CD4-positive, alpha-beta memory T cell (primary cell): ENCODE measurements around the gene KCNMB3. TPM values are rescaled to one million over a fixed set of nuclear protein-coding genes. Genes with fewer than 3 reads are reported as not detected.
"Not testable (repeated sequence)": the region's sequence is repeated elsewhere in the genome, so short reads cannot be mapped to it uniquely, and the experiment has no call there.

ENCODE experiments used
- CTCF ChIA-PET: fragments of 350-600 bp; sonication (Branson Sonifier 250); formaldehyde crosslinking; loops from one replicate; lab custom pipeline; 2021; ENCODE audit warnings: inconsistent platforms; ENCODE audit not compliant: partially characterized antibody; lab: Charles Lee
- POLR2A ChIA-PET: fragments of 350-600 bp; sonication (Branson Sonifier 250); formaldehyde crosslinking; loops from one replicate; lab custom pipeline; 2021; ENCODE audit not compliant: partially characterized antibody; lab: Charles Lee
- DNase-seq, 5 donors: peaks; one replicate each; pipeline versions ENCODE4 v3.0.0 to v3.0.0-alpha.2; 2020 to 2022; ENCODE audit warnings: mixed read lengths in 1 of 5
- H3K27ac ChIP-seq: one replicate; pipeline ENCODE4 v1.7.0; 2013; ENCODE audit warnings: low read depth, low read length
- H3K27me3 ChIP-seq: 2 replicates; pipeline ENCODE4 v1.7.0; 2013; ENCODE audit warnings: mild to moderate bottlenecking, low read length, moderate library complexity; ENCODE audit not compliant: insufficient read depth
- H3K36me3 ChIP-seq: 2 replicates; pipeline ENCODE4 v1.7.0; 2013; ENCODE audit warnings: mild to moderate bottlenecking, low read length, moderate library complexity; ENCODE audit not compliant: insufficient read depth
- H3K4me1 ChIP-seq: 2 replicates; pipeline ENCODE4 v1.7.0; 2013; ENCODE audit warnings: mild to moderate bottlenecking, low read length, moderate library complexity; ENCODE audit not compliant: insufficient read depth
- H3K4me3 ChIP-seq, 2 donors: one replicate each; pipeline ENCODE4 v1.7.0; 2013; ENCODE audit warnings: low read length in 2 of 2, mild to moderate bottlenecking in 1 of 2
- H3K9me3 ChIP-seq, 2 donors: one replicate each; pipeline ENCODE4 v1.7.0; 2013; ENCODE audit warnings: low read length in 2 of 2, control low read depth in 1 of 2; ENCODE audit not compliant: control insufficient read depth in 1 of 2
- H3K27ac Mint-ChIP-seq, 7 donors: one replicate each; pipeline ENCODE4 v1.8.0; 2020 to 2021; ENCODE audit warnings: mixed read lengths in 7 of 7, mild to moderate bottlenecking in 6 of 7, inconsistent platforms in 3 of 7, moderate library complexity in 3 of 7
- H3K27me3 Mint-ChIP-seq, 2 donors: one replicate each; pipeline ENCODE4 v1.8.0; 2020 to 2021; ENCODE audit warnings: mixed read lengths in 2 of 2
- H3K36me3 Mint-ChIP-seq, 2 donors: one replicate each; pipeline ENCODE4 v1.8.0; 2020 to 2021; ENCODE audit warnings: mixed read lengths in 2 of 2, inconsistent platforms in 1 of 2, mild to moderate bottlenecking in 1 of 2
- H3K4me1 Mint-ChIP-seq, 4 donors: one replicate each; pipeline ENCODE4 v1.8.0; 2020 to 2021; ENCODE audit warnings: mixed read lengths in 4 of 4, mild to moderate bottlenecking in 1 of 4
- H3K4me3 Mint-ChIP-seq, 8 donors: one replicate each; pipeline ENCODE4 v1.8.0; 2020 to 2021; ENCODE audit warnings: mixed read lengths in 8 of 8, mild to moderate bottlenecking in 7 of 8, moderate library complexity in 6 of 8, inconsistent platforms in 3 of 8
- H3K9me3 Mint-ChIP-seq, 8 donors: one replicate each; pipeline ENCODE4 v1.8.0; 2020 to 2021; ENCODE audit warnings: mixed read lengths in 8 of 8, mild to moderate bottlenecking in 5 of 8, inconsistent platforms in 3 of 8, moderate library complexity in 1 of 8
- intact Hi-C: fragments of 100-400 bp; cut with micrococcal nuclease; formaldehyde crosslinking; loops from one replicate; pipeline ENCODE4 v1.15.1; 2023
- polyA plus RNA-seq, 2 donors: library from polyadenylated mRNA; unstranded; fragments of 300-500 nt; fragmentation: Illumina TruSeq; gene quantifications; one replicate each; pipeline ENCODE4 v1.2.3, GENCODE V29; 2021
- total RNA-seq, 2 experiments: library from RNA; stranded (reverse); gene quantifications; one replicate each; pipeline ENCODE4 v1.2.3, GENCODE V29; 2021

KCNMB3 gene
- total and polyA plus RNA-seq, 4 experiments from 2014 or later, result 0.13 to 1.7 (median 1.3) TPM

GRCh38 chr3:179274434-179274833 lies 23.5 kb upstream of the KCNMB3 start:
- POLR2A ChIA-PET, H3K4me3 ChIP-seq, H3K4me1 Mint-ChIP-seq, H3K36me3 Mint-ChIP-seq, H3K27ac ChIP-seq, H3K9me3 Mint-ChIP-seq, H3K27me3 ChIP-seq, H3K4me3 Mint-ChIP-seq, H3K9me3 ChIP-seq, H3K27ac Mint-ChIP-seq, CTCF ChIA-PET, DNase-seq, H3K36me3 ChIP-seq, intact Hi-C loops, H3K4me1 ChIP-seq: not testable (repeated sequence)
- peaks cover 12 to 18% of the 10 kb centered on the region in 2 donors for H3K27me3 Mint-ChIP-seq

- no peaks in the 10 kb centered on the region for H3K27me3 ChIP-seq
- no peaks in the 10 kb centered on the region for H3K36me3 ChIP-seq
- H3K4me3 ChIP-seq, result no peak overlapping the region
- peaks cover 7 to 17% of the 10 kb centered on the region in 2 donors for H3K27me3 Mint-ChIP-seq
- no peaks in the 10 kb centered on the region for H3K4me1 Mint-ChIP-seq
- H3K9me3 Mint-ChIP-seq, result peaks cover 0 to 1% (median 0%) of the 10 kb centered on the region in 8 donors
- no peak overlapping the region for H3K4me3 Mint-ChIP-seq
- H3K27ac Mint-ChIP-seq, result peak overlapping the region in 1 of 7 donors; percentile 1
- DNase-seq, result no peak
- intact Hi-C loops, result loop anchor here (1.0 kb wide), 3 partner anchors 125 to 257 kb away; no protein-coding TSS in a partner anchor
- H3K27ac ChIP-seq, result no peak overlapping the region
- CTCF ChIA-PET, result interaction anchor here (1.0 to 2.0 kb wide), 5 partner anchors 17 to 257 kb away, joined by 3 to 7 read pairs (median 3); partner anchors contain the start of gene PIK3CA
- H3K9me3 ChIP-seq, result no peaks in the 10 kb centered on the region
- no peaks in the 10 kb centered on the region for H3K4me1 ChIP-seq
- POLR2A ChIA-PET, result interaction anchor here (1.3 to 1.9 kb wide), 2 partner anchors 12 to 124 kb away, joined by 3 to 10 read pairs; partner anchors contain the start of gene PIK3CA
- H3K36me3 Mint-ChIP-seq, result no peaks in the 10 kb centered on the region
Observed at GRCh38 chr3:179272385-179272784, 21.5 kb upstream of the KCNMB3 start.

GRCh38 chr3:179269152-179269707 lies 18.3 kb upstream of the KCNMB3 start:
- CTCF ChIA-PET, result interaction anchor here (0.6 to 1.0 kb wide), 2 partner anchors 12 to 196 kb away, joined by 3 to 4 read pairs; no protein-coding TSS in a partner anchor
- H3K9me3 Mint-ChIP-seq, result peaks cover 0 to 1% (median 0%) of the 10 kb centered on the region in 8 donors
- H3K36me3 Mint-ChIP-seq, result no peaks in the 10 kb centered on the region
- no peak overlapping the region for H3K4me3 Mint-ChIP-seq
- Histone ChIP-seq H3K27me3 (no peaks in the 10 kb centered on the region), H3K4me3 (no peak overlapping the region), H3K9me3 (no peaks in the 10 kb centered on the region), H3K36me3 (no peaks in the 10 kb centered on the region), H3K27ac (no peak overlapping the region), H3K4me1 (no peaks in the 10 kb centered on the region)
- no peak overlapping the region for H3K27ac Mint-ChIP-seq
- DNase-seq, result no peak
- POLR2A ChIA-PET, result no interaction called here
- H3K4me1 Mint-ChIP-seq, result no peaks in the 10 kb centered on the region
- intact Hi-C loops, result no loop called here
- H3K27me3 Mint-ChIP-seq, result peaks cover 6 to 12% of the 10 kb centered on the region in 2 donors

- no peaks in the 10 kb centered on the region for H3K4me1 ChIP-seq
- CTCF ChIA-PET, result interaction anchor here (1.1 kb wide), 1 partner anchor 119 kb away, joined by 3 read pairs; no protein-coding TSS in a partner anchor
- no peak for DNase-seq
- peaks cover 0 to 1% (median 0%) of the 10 kb centered on the region in 8 donors for H3K9me3 Mint-ChIP-seq
- H3K36me3 Mint-ChIP-seq, result no peaks in the 10 kb centered on the region
- H3K27me3 Mint-ChIP-seq, result peaks cover 6 to 12% of the 10 kb centered on the region in 2 donors
- H3K9me3 ChIP-seq, result no peaks in the 10 kb centered on the region
- POLR2A ChIA-PET, result interaction anchor here (1.8 kb wide), 1 partner anchor 121 kb away, joined by 4 read pairs; the partner anchor contains the start of gene PIK3CA
- no peak overlapping the region for H3K27ac ChIP-seq
- intact Hi-C loops, result no loop called here
- no peak overlapping the region for H3K27ac Mint-ChIP-seq
- no peaks in the 10 kb centered on the region for H3K27me3 ChIP-seq
- H3K4me3 Mint-ChIP-seq, result no peak overlapping the region
- no peaks in the 10 kb centered on the region for H3K4me1 Mint-ChIP-seq
- H3K36me3 ChIP-seq, result no peaks in the 10 kb centered on the region
- H3K4me3 ChIP-seq, result no peak overlapping the region
Observed at GRCh38 chr3:179268400-179269051, 17.6 kb upstream of the KCNMB3 start.

- peak overlapping the region in 1 of 7 donors; percentile 69 for H3K27ac Mint-ChIP-seq
- H3K36me3 Mint-ChIP-seq, result no peaks in the 10 kb centered on the region
- intact Hi-C loops, result no loop called here
- Histone ChIP-seq H3K4me3 (no peak overlapping the region), H3K9me3 (no peaks in the 10 kb centered on the region), H3K36me3 (no peaks in the 10 kb centered on the region), H3K27ac (no peak overlapping the region), H3K27me3 (no peaks in the 10 kb centered on the region), H3K4me1 (peaks cover 5% of the 10 kb centered on the region)
- H3K9me3 Mint-ChIP-seq, result peaks cover 0 to 1% (median 0%) of the 10 kb centered on the region in 8 donors
- no peak overlapping the region for H3K4me3 Mint-ChIP-seq
- ChIA-PET POLR2A (interaction anchor here (1.8 kb wide), 1 partner anchor 119 kb away, joined by 4 read pairs; the partner anchor contains the start of gene PIK3CA), CTCF (no interaction called here)
- no peak for DNase-seq
- H3K4me1 Mint-ChIP-seq, result peaks cover under 1 to 6% (median 2%) of the 10 kb centered on the region in 4 donors
- peaks cover 6 to 12% of the 10 kb centered on the region in 2 donors for H3K27me3 Mint-ChIP-seq
Observed at GRCh38 chr3:179266701-179267211, 15.8 kb upstream of the KCNMB3 start.

GRCh38 chr3:179265875-179266274 lies 15.0 kb upstream of the KCNMB3 start:
- Mint-ChIP-seq H3K4me3 (no peak overlapping the region), H3K27me3 (peaks cover 6 to 12% of the 10 kb centered on the region in 2 donors), H3K27ac (peak overlapping the region in 1 of 7 donors; percentile 13), H3K36me3 (no peaks in the 10 kb centered on the region), H3K4me1 (peaks cover 4 to 11% (median 5%) of the 10 kb centered on the region in 4 donors), H3K9me3 (peaks cover 0 to 1% (median 0%) of the 10 kb centered on the region in 8 donors)
- Histone ChIP-seq H3K27ac (no peak overlapping the region), H3K27me3 (no peaks in the 10 kb centered on the region), H3K36me3 (no peaks in the 10 kb centered on the region), H3K4me3 (no peak overlapping the region), H3K4me1 (peaks cover 9% of the 10 kb centered on the region), H3K9me3 (no peaks in the 10 kb centered on the region)
- ChIA-PET CTCF (interaction anchor here (0.8 kb wide), 1 partner anchor 119 kb away, joined by 3 read pairs; no protein-coding TSS in a partner anchor), POLR2A (no interaction called here)
- no peak for DNase-seq
- intact Hi-C loops, result no loop called here

- no peak overlapping the region for H3K4me3 Mint-ChIP-seq
- Histone ChIP-seq H3K9me3 (no peaks in the 10 kb centered on the region), H3K4me3 (no peak overlapping the region), H3K27me3 (no peaks in the 10 kb centered on the region), H3K27ac (no peak overlapping the region), H3K36me3 (no peaks in the 10 kb centered on the region), H3K4me1 (peaks cover 9% of the 10 kb centered on the region)
- no peak for DNase-seq
- peaks cover 4 to 12% of the 10 kb centered on the region in 2 donors for H3K27me3 Mint-ChIP-seq
- no peak overlapping the region for H3K27ac Mint-ChIP-seq
- CTCF ChIA-PET, result no interaction called here
- peaks cover 0 to 4% (median 0%) of the 10 kb centered on the region in 8 donors for H3K9me3 Mint-ChIP-seq
- intact Hi-C loops, result no loop called here
- H3K36me3 Mint-ChIP-seq, result no peaks in the 10 kb centered on the region
- H3K4me1 Mint-ChIP-seq, result peaks cover 11 to 18% (median 12%) of the 10 kb centered on the region in 4 donors
- POLR2A ChIA-PET, result no interaction called here
Observed at GRCh38 chr3:179265092-179265491, 14.2 kb upstream of the KCNMB3 start.
